ENCODE results near the gene SCNN1B.
"Not testable (repeated sequence)": the region's sequence is repeated elsewhere in the genome, so short reads cannot be mapped to it uniquely, and the experiment has no call there.

SCNN1B gene

GRCh38 chr16:23288726-23289512, 13.2 kb upstream of the SCNN1B start:
- DNase-seq (ENCODE audit: low read depth, low spot score), result no peak

- no peak for DNase-seq (ENCODE audit: low read depth, low spot score)
These were observed 11.7 kb upstream of the SCNN1B start for GRCh38 chr16:23290189-23291062.

- no peak for DNase-seq (ENCODE audit: low read depth, low spot score)
These were observed 9.1 kb upstream of the SCNN1B start for GRCh38 chr16:23293016-23293415.

GRCh38 chr16:23294260-23294659, 7.8 kb upstream of the SCNN1B start:
- DNase-seq (ENCODE audit: low read depth, low spot score), result no peak

GRCh38 chr16:23296994-23297393, 5.1 kb upstream of the SCNN1B start:
- no peak for DNase-seq (ENCODE audit: low read depth, low spot score)

GRCh38 chr16:23298290-23298915, 3.7 kb upstream of the SCNN1B start:
- DNase-seq (ENCODE audit: low read depth, low spot score), result no peak

GRCh38 chr16:23299815-23300214, 2.3 kb upstream of the SCNN1B start:
- DNase-seq (ENCODE audit: low read depth, low spot score), result not testable (repeated sequence)

- no peak for DNase-seq (ENCODE audit: low read depth, low spot score)
These were observed 654 bp upstream of the SCNN1B start for GRCh38 chr16:23301251-23302044.

GRCh38 chr16:23303685-23304084, 1.6 kb downstream of the SCNN1B start:
- DNase-seq (ENCODE audit: low read depth, low spot score), result no peak

- DNase-seq (ENCODE audit: low read depth, low spot score), result no peak
These were observed 2.5 kb downstream of the SCNN1B start for GRCh38 chr16:23304620-23305019.

GRCh38 chr16:23306199-23307100, 4.3 kb downstream of the SCNN1B start:
- no peak for DNase-seq (ENCODE audit: low read depth, low spot score)

GRCh38 chr16:23310217-23310616, 8.1 kb downstream of the SCNN1B start:
- no peak for DNase-seq (ENCODE audit: low read depth, low spot score)

GRCh38 chr16:23310744-23311143, 8.6 kb downstream of the SCNN1B start:
- DNase-seq (ENCODE audit: low read depth, low spot score), result no peak

- DNase-seq (ENCODE audit: low read depth, low spot score), result no peak
These were observed 14.1 kb downstream of the SCNN1B start for GRCh38 chr16:23316232-23316631.

GRCh38 chr16:23316634-23317265, 14.6 kb downstream of the SCNN1B start:
- no peak for DNase-seq (ENCODE audit: low read depth, low spot score)

- no peak for DNase-seq (ENCODE audit: low read depth, low spot score)
These were observed 15.2 kb downstream of the SCNN1B start for GRCh38 chr16:23317266-23317661.

GRCh38 chr16:23317751-23318150, 15.6 kb downstream of the SCNN1B start:
- DNase-seq (ENCODE audit: low read depth, low spot score), result no peak

- no peak for DNase-seq (ENCODE audit: low read depth, low spot score)
These were observed 16.5 kb downstream of the SCNN1B start for GRCh38 chr16:23318639-23319038.

- DNase-seq (ENCODE audit: low read depth, low spot score), result no peak
These were observed 17.9 kb downstream of the SCNN1B start for GRCh38 chr16:23319861-23320615.
